H1 (cell line): Measurements from ENCODE around the gene LRRC61.
"Not testable (repeated sequence)": the region's sequence is repeated elsewhere in the genome, so short reads cannot be mapped to it uniquely, and the experiment has no call there.

Experiments used
- ATF2 ChIP-seq: IDR thresholded peaks from 2 replicates; pipeline ENCODE4 v1.6.1; 2012; ENCODE audit warnings: low read length, inconsistent platforms
- BRCA1 ChIP-seq: IDR thresholded peaks from 2 replicates; pipeline ENCODE4 v1.6.1; 2012; ENCODE audit warnings: low read depth, low read length, improper control_type of control experiment
- CREB1 ChIP-seq: IDR thresholded peaks from 2 replicates; pipeline ENCODE4 v1.6.1; 2012; ENCODE audit warnings: inconsistent platforms
- CTCF ChIP-seq, 3 experiments: IDR thresholded peaks; 1 replicate in 2 of 3; 2 replicates in 1 of 3; pipeline versions ENCODE4 v1.5.1 to v1.6.1; 2011; ENCODE audit warnings: low read length in 3 of 3, mild to moderate bottlenecking in 3 of 3, inconsistent platforms in 2 of 3, low read depth in 1 of 3, moderate library complexity in 1 of 3; ENCODE audit not compliant: insufficient read depth in 1 of 3; ENCODE audit errors: control extremely low read depth in 1 of 3
- EP300 ChIP-seq, 2 experiments: IDR thresholded peaks; 1 replicate in 1 of 2; 2 replicates in 1 of 2; pipeline ENCODE4 v1.6.1; 2011 to 2012; ENCODE audit warnings: low read depth in 2 of 2, low read length in 2 of 2, mild to moderate bottlenecking in 2 of 2, borderline replicate concordance in 1 of 2, inconsistent platforms in 1 of 2, moderate library complexity in 1 of 2
- JUND ChIP-seq: IDR thresholded peaks from 2 replicates; pipeline ENCODE4 v1.6.1; 2011; ENCODE audit warnings: mild to moderate bottlenecking, improper control_type of control experiment, low read length
- POLR2AphosphoS5 ChIP-seq: IDR thresholded peaks from 2 replicates; pipeline ENCODE4 v1.6.1; 2011; ENCODE audit warnings: low read depth, low read length
- RFX5 ChIP-seq: IDR thresholded peaks from 2 replicates; pipeline ENCODE4 v1.6.1; 2011; ENCODE audit warnings: low read depth, low read length, improper control_type of control experiment, borderline replicate concordance
- SIX5 ChIP-seq: IDR thresholded peaks from 2 replicates; pipeline ENCODE4 v1.6.1; 2011; ENCODE audit warnings: mild to moderate bottlenecking, low read depth, low read length
- TAF1 ChIP-seq: IDR thresholded peaks from 2 replicates; pipeline ENCODE4 v1.6.1; 2011; ENCODE audit warnings: mild to moderate bottlenecking, low read depth, low read length
- TBP ChIP-seq: IDR thresholded peaks from 2 replicates; pipeline ENCODE4 v1.6.1; 2011; ENCODE audit warnings: low read depth, low read length, improper control_type of control experiment
- TCF12 ChIP-seq: IDR thresholded peaks from 2 replicates; pipeline ENCODE4 v1.6.1; 2011; ENCODE audit warnings: low read depth, mild to moderate bottlenecking, low read length
- ZNF274 ChIP-seq: IDR thresholded peaks from 2 replicates; pipeline ENCODE4 v1.7.0; 2012; ENCODE audit warnings: low read length, borderline replicate concordance; ENCODE audit errors: extremely low read depth

- TF ChIP-seq CTCF (IDR thresholded peaks at IDR 0.05; ENCODE audit: control extremely low read depth in 1 of 3, insufficient read depth in 1 of 3, low read depth in 1 of 3, low read length in 3 of 3); CREB1; TBP; EP300 (IDR thresholded peaks at IDR 0.05; ENCODE audit: borderline replicate concordance in 1 of 2, low read depth in 2 of 2, low read length in 2 of 2); POLR2AphosphoS5; TCF12; ATF2; SIX5; BRCA1; RFX5; TAF1; JUND; ZNF274: not testable (repeated sequence)
Measured at GRCh38 chr7:150296802-150297201, 26.4 kb upstream of the LRRC61 start.
